ENCODE measurements around the gene E2F6.

E2F6 gene

DNA sequence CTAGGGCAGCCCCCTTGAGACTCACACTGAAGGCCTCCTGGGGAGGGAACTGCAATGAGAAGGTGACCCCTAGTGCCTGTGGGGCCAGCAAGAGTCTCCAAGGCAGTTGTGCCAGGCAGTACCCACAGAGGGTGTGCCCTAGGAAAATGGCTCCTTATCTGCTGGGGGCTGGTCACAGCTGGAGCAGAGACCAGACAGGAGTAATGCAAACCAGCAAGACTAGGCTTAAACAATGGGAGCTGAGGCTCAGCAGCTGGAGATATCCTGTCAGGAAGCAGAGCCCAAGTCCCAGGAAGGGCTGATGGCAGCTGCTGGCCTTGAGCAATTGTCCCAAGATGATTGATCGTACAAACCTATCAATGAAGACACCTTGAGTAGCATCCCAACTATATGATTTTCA is 26.8 kb upstream of the E2F6 start:
- Histone ChIP-seq H3K36me3 (ENCODE audit: control insufficient read depth, insufficient read depth, low read length) (no peaks in the 10 kb centered on the region), H3K9me3 (ENCODE audit: control insufficient read depth, low read length) (no peaks in the 10 kb centered on the region), H3K4me1 (ENCODE audit: control insufficient read depth, insufficient read depth, low read length, poor library complexity, severe bottlenecking) (no peaks in the 10 kb centered on the region), H3K27ac (ENCODE audit: insufficient read depth, low read length, poor library complexity, severe bottlenecking) (no peak overlapping the region), H3K4me3 (ENCODE audit: insufficient read depth, low read depth, low read length, poor library complexity, severe bottlenecking) (no peak overlapping the region), H3K27me3 (replicated peaks; ENCODE audit: control insufficient read depth, insufficient read depth, low read length, poor library complexity, severe bottlenecking) (no peaks in the 10 kb centered on the region)
- DNase-seq: no peak

DNA sequence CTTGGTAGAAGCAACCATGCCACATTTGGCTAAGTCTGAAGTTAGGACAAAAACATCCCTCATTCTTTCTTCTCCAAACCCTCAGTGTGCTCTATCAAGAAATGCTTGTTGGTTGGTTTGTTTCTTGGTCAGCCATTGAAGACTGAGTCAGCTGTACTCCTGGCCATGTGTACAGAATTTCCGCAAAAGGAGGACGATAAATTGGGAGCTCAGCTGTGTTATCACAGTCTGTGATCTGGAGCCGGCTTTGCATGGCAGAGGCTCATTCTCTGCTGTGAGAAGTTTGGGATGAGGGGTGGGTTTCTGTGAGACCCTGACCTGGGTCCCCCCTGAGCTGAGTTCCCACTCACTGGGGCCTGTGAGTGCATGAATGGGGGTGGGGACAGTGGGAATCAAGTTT is 26.3 kb upstream of the E2F6 start:
- Histone ChIP-seq H3K4me1 (ENCODE audit: control insufficient read depth, insufficient read depth, low read length, poor library complexity, severe bottlenecking) (no peaks in the 10 kb centered on the region), H3K4me3 (ENCODE audit: insufficient read depth, low read depth, low read length, poor library complexity, severe bottlenecking) (no peak overlapping the region), H3K36me3 (ENCODE audit: control insufficient read depth, insufficient read depth, low read length) (no peaks in the 10 kb centered on the region), H3K27ac (ENCODE audit: insufficient read depth, low read length, poor library complexity, severe bottlenecking) (no peak overlapping the region), H3K27me3 (replicated peaks; ENCODE audit: control insufficient read depth, insufficient read depth, low read length, poor library complexity, severe bottlenecking) (no peaks in the 10 kb centered on the region), H3K9me3 (ENCODE audit: control insufficient read depth, low read length) (no peaks in the 10 kb centered on the region)
- no peak for DNase-seq

GRCh38 chr2:11491348-11491933 is 25.5 kb upstream of the E2F6 start:
- Histone ChIP-seq H3K27me3 (replicated peaks; ENCODE audit: control insufficient read depth, insufficient read depth, low read length, poor library complexity, severe bottlenecking) (peaks cover 2% of the 10 kb centered on the region), H3K4me3 (ENCODE audit: insufficient read depth, low read depth, low read length, poor library complexity, severe bottlenecking) (no peak overlapping the region), H3K36me3 (ENCODE audit: control insufficient read depth, insufficient read depth, low read length) (no peaks in the 10 kb centered on the region), H3K4me1 (ENCODE audit: control insufficient read depth, insufficient read depth, low read length, poor library complexity, severe bottlenecking) (no peaks in the 10 kb centered on the region), H3K27ac (ENCODE audit: insufficient read depth, low read length, poor library complexity, severe bottlenecking) (no peak overlapping the region), H3K9me3 (ENCODE audit: control insufficient read depth, low read length) (no peaks in the 10 kb centered on the region)
- no peak for DNase-seq

DNA sequence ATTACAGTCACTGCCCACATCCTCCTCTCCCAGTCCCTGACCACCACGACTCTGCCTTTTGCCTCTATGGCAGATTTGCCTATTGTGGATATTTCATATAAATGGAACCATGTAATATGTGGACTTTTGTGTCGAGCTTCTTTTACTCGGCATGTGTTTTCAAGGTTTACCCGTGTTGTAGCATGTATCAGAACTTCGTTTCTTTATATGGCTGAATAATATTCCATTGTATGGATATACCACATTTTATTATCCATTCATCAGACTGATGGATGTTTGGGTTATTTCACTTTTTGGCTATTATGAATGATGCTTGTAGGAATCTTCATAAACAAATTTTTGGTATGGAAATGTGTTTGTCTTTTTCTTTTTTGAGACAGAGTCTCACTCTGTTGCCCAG is 24.2 kb upstream of the E2F6 start:
- no peaks in the 10 kb centered on the region for H3K36me3 ChIP-seq (ENCODE audit: control insufficient read depth, insufficient read depth, low read length)
- no peaks in the 10 kb centered on the region for H3K9me3 ChIP-seq (ENCODE audit: control insufficient read depth, low read length)
- no peaks in the 10 kb centered on the region for H3K4me1 ChIP-seq (ENCODE audit: control insufficient read depth, insufficient read depth, low read length, poor library complexity, severe bottlenecking)
- DNase-seq: no peak
- peaks cover 11% of the 10 kb centered on the region for H3K27me3 ChIP-seq (replicated peaks; ENCODE audit: control insufficient read depth, insufficient read depth, low read length, poor library complexity, severe bottlenecking)
- no peak overlapping the region for H3K27ac ChIP-seq (ENCODE audit: insufficient read depth, low read length, poor library complexity, severe bottlenecking)
- H3K4me3 ChIP-seq (ENCODE audit: insufficient read depth, low read depth, low read length, poor library complexity, severe bottlenecking): no peak overlapping the region

GRCh38 chr2:11488809-11489208 is 22.8 kb upstream of the E2F6 start:
- Histone ChIP-seq H3K27me3 (replicated peaks; ENCODE audit: control insufficient read depth, insufficient read depth, low read length, poor library complexity, severe bottlenecking) (peaks cover 14% of the 10 kb centered on the region), H3K9me3 (ENCODE audit: control insufficient read depth, low read length) (no peaks in the 10 kb centered on the region), H3K27ac (ENCODE audit: insufficient read depth, low read length, poor library complexity, severe bottlenecking) (no peak overlapping the region), H3K36me3 (ENCODE audit: control insufficient read depth, insufficient read depth, low read length) (no peaks in the 10 kb centered on the region), H3K4me3 (ENCODE audit: insufficient read depth, low read depth, low read length, poor library complexity, severe bottlenecking) (no peak overlapping the region), H3K4me1 (ENCODE audit: control insufficient read depth, insufficient read depth, low read length, poor library complexity, severe bottlenecking) (no peaks in the 10 kb centered on the region)
- no peak for DNase-seq

- DNase-seq: no peak
- H3K36me3 ChIP-seq (ENCODE audit: control insufficient read depth, insufficient read depth, low read length): no peaks in the 10 kb centered on the region
- peaks cover 29% of the 10 kb centered on the region for H3K27me3 ChIP-seq (replicated peaks; ENCODE audit: control insufficient read depth, insufficient read depth, low read length, poor library complexity, severe bottlenecking)
- H3K9me3 ChIP-seq (ENCODE audit: control insufficient read depth, low read length): no peaks in the 10 kb centered on the region
- no peak overlapping the region for H3K4me3 ChIP-seq (ENCODE audit: insufficient read depth, low read depth, low read length, poor library complexity, severe bottlenecking)
- no peak overlapping the region for H3K27ac ChIP-seq (ENCODE audit: insufficient read depth, low read length, poor library complexity, severe bottlenecking)
- no peaks in the 10 kb centered on the region for H3K4me1 ChIP-seq (ENCODE audit: control insufficient read depth, insufficient read depth, low read length, poor library complexity, severe bottlenecking)
These were observed 18.1 kb upstream of the E2F6 start for GRCh38 chr2:11483806-11484617.

GRCh38 chr2:11482473-11483035 is 16.6 kb upstream of the E2F6 start:
- DNase-seq: no peak
- peaks cover 29% of the 10 kb centered on the region for H3K27me3 ChIP-seq (replicated peaks; ENCODE audit: control insufficient read depth, insufficient read depth, low read length, poor library complexity, severe bottlenecking)
- H3K4me3 ChIP-seq (ENCODE audit: insufficient read depth, low read depth, low read length, poor library complexity, severe bottlenecking): no peak overlapping the region
- no peak overlapping the region for H3K27ac ChIP-seq (ENCODE audit: insufficient read depth, low read length, poor library complexity, severe bottlenecking)
- H3K36me3 ChIP-seq (ENCODE audit: control insufficient read depth, insufficient read depth, low read length): no peaks in the 10 kb centered on the region
- H3K9me3 ChIP-seq (ENCODE audit: control insufficient read depth, low read length): no peaks in the 10 kb centered on the region
- no peaks in the 10 kb centered on the region for H3K4me1 ChIP-seq (ENCODE audit: control insufficient read depth, insufficient read depth, low read length, poor library complexity, severe bottlenecking)

DNA sequence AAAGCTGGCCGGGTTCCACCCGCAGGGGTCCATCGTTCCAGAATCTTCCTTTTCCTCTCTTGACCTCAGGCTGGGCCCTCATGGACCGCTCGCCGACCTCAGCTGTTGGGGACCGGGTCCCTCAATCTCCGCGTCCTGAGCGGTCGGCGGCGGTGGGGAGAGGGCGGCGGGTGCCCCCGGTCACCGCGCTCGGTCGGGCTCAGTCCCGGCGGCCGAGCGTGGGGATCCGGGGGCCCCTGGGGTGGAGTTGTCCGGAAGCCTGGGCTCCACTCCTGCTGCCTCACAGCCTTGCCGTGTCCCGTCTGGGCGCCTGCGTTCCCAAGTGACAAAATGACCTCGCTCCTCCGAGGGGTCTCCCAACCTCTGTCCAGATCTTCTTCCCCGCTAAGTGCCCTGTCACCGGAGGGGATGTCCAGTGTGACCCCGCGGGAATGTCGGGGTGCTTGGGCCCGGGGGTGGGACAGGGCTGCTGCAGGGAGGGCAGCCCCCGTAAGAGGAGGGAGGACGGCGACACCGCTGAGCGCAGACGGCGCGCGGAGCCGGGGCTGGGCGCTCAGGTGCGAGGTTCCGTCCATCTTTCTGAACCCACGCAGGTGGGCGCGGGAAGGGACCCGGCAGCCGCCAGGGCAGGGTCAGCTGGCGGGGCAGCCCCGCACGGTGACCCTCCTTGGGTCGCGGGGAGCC is 16.0 kb upstream of the E2F6 start:
- Histone ChIP-seq H3K4me3 (ENCODE audit: insufficient read depth, low read depth, low read length, poor library complexity, severe bottlenecking) (no peak overlapping the region), H3K9me3 (ENCODE audit: control insufficient read depth, low read length) (no peaks in the 10 kb centered on the region), H3K27ac (ENCODE audit: insufficient read depth, low read length, poor library complexity, severe bottlenecking) (no peak overlapping the region), H3K27me3 (replicated peaks; ENCODE audit: control insufficient read depth, insufficient read depth, low read length, poor library complexity, severe bottlenecking) (peaks cover 29% of the 10 kb centered on the region), H3K4me1 (ENCODE audit: control insufficient read depth, insufficient read depth, low read length, poor library complexity, severe bottlenecking) (no peaks in the 10 kb centered on the region), H3K36me3 (ENCODE audit: control insufficient read depth, insufficient read depth, low read length) (no peaks in the 10 kb centered on the region)
- DNase-seq: no peak

DNA sequence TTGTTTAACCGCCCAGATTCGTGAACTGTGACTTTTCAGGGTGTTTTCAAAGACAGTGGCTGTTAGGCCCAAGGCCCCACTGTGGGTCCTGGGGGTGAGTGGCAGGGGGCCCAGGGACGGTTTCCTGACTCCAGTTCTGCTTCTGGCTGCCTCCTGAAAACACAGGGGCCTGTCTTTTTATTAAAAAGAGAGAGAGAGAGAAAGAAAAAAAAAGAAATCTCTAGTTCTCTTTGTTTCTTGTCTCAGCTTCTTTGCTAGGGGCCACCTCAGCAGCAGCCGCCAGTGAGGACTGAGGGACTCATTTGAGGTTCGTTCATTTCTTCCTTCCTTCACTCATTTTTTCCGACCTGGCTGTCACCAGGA is 15.4 kb upstream of the E2F6 start:
- no peaks in the 10 kb centered on the region for H3K9me3 ChIP-seq (ENCODE audit: control insufficient read depth, low read length)
- no peaks in the 10 kb centered on the region for H3K4me1 ChIP-seq (ENCODE audit: control insufficient read depth, insufficient read depth, low read length, poor library complexity, severe bottlenecking)
- no peaks in the 10 kb centered on the region for H3K36me3 ChIP-seq (ENCODE audit: control insufficient read depth, insufficient read depth, low read length)
- no peak overlapping the region for H3K27ac ChIP-seq (ENCODE audit: insufficient read depth, low read length, poor library complexity, severe bottlenecking)
- no peak for DNase-seq
- H3K27me3 ChIP-seq (replicated peaks; ENCODE audit: control insufficient read depth, insufficient read depth, low read length, poor library complexity, severe bottlenecking): peaks cover 27% of the 10 kb centered on the region
- no peak overlapping the region for H3K4me3 ChIP-seq (ENCODE audit: insufficient read depth, low read depth, low read length, poor library complexity, severe bottlenecking)

GRCh38 chr2:11480859-11481258 is 14.9 kb upstream of the E2F6 start:
- DNase-seq: no peak
- Histone ChIP-seq H3K4me1 (ENCODE audit: control insufficient read depth, insufficient read depth, low read length, poor library complexity, severe bottlenecking) (no peaks in the 10 kb centered on the region), H3K27ac (ENCODE audit: insufficient read depth, low read length, poor library complexity, severe bottlenecking) (no peak overlapping the region), H3K9me3 (ENCODE audit: control insufficient read depth, low read length) (no peaks in the 10 kb centered on the region), H3K27me3 (replicated peaks; ENCODE audit: control insufficient read depth, insufficient read depth, low read length, poor library complexity, severe bottlenecking) (peaks cover 21% of the 10 kb centered on the region), H3K36me3 (ENCODE audit: control insufficient read depth, insufficient read depth, low read length) (no peaks in the 10 kb centered on the region), H3K4me3 (ENCODE audit: insufficient read depth, low read depth, low read length, poor library complexity, severe bottlenecking) (no peak overlapping the region)
